Activated T-cell treated with anti-CD3 and anti-CD28 coated beads, Interleukin-2, amount 50 U/mL, for 4 hours (primary cell): ENCODE data around the gene RFNG. TPM values are rescaled to one million over a fixed set of nuclear protein-coding genes. Genes with fewer than 3 reads are reported as not detected.

Experiments
- ATAC-seq, 2 donors: fragments of 200-7000 bp; cut with Tn5 transposase; one replicate each; pipeline ENCODE4 v1.10.0; 2021
- DNase-seq: peaks from one replicate; pipeline ENCODE4 v3.0.0-alpha.2; 2020
- H3K27me3 Mint-ChIP-seq: one replicate; pipeline ENCODE4 v1.8.0; 2021; ENCODE audit warnings: low read depth, mixed read lengths
- H3K36me3 Mint-ChIP-seq: one replicate; pipeline ENCODE4 v1.8.0; 2022; ENCODE audit warnings: mixed read lengths; ENCODE audit not compliant: insufficient read depth
- H3K4me1 Mint-ChIP-seq: one replicate; pipeline ENCODE4 v1.8.0; 2021; ENCODE audit warnings: low read depth, mixed read lengths
- H3K4me3 Mint-ChIP-seq: one replicate; pipeline ENCODE4 v1.8.0; 2021; ENCODE audit warnings: mild to moderate bottlenecking, moderate library complexity, mixed read lengths
- H3K9me3 Mint-ChIP-seq: one replicate; pipeline ENCODE4 v1.8.0; 2021; ENCODE audit warnings: mixed read lengths
- total RNA-seq, 3 donors: library from RNA; stranded (reverse); gene quantifications; one replicate each; pipeline ENCODE4 v1.2.1, GENCODE V29; 2021

The RFNG gene
- total RNA-seq, 3 donors from 2014 or later: 20.3 to 21.5 (median 20.4) TPM

- H3K9me3 Mint-ChIP-seq: no peaks in the 10 kb centered on the region
- H3K4me3 Mint-ChIP-seq: peak overlapping the region; percentile 86
- no peak for ATAC-seq
- H3K4me1 Mint-ChIP-seq: peaks cover 12% of the 10 kb centered on the region
- no peak for DNase-seq
- no peaks in the 10 kb centered on the region for H3K27me3 Mint-ChIP-seq
- H3K36me3 Mint-ChIP-seq: peaks cover 1% of the 10 kb centered on the region
Observed at GRCh38 chr17:82052638-82053059, 1.0 kb upstream of the RFNG start.

GRCh38 chr17:82050761-82051641 is 610 bp downstream of the RFNG start:
- Mint-ChIP-seq H3K4me3 (peak overlapping the region; percentile 86), H3K4me1 (peaks cover 12% of the 10 kb centered on the region), H3K36me3 (peaks cover 6% of the 10 kb centered on the region), H3K27me3 (no peaks in the 10 kb centered on the region), H3K9me3 (no peaks in the 10 kb centered on the region)
- peak; percentile 13 to 25 for ATAC-seq
- no peak for DNase-seq

- ATAC-seq: no peak
- Mint-ChIP-seq H3K4me1 (peaks cover 12% of the 10 kb centered on the region), H3K9me3 (no peaks in the 10 kb centered on the region)
Observed at GRCh38 chr17:82050152-82050760, 1.4 kb downstream of the RFNG start.

GRCh38 chr17:82049521-82049971 is 2.1 kb downstream of the RFNG start:
- H3K4me3 Mint-ChIP-seq: no peak overlapping the region
- H3K27me3 Mint-ChIP-seq: no peaks in the 10 kb centered on the region
- no peak for ATAC-seq
- H3K36me3 Mint-ChIP-seq: peaks cover 6% of the 10 kb centered on the region
- no peaks in the 10 kb centered on the region for H3K9me3 Mint-ChIP-seq
- H3K4me1 Mint-ChIP-seq: peaks cover 12% of the 10 kb centered on the region
- no peak for DNase-seq

More at GRCh38 chr17:82050152-82050760, 1.4 kb downstream of the RFNG start:
- H3K27me3 Mint-ChIP-seq: no peaks in the 10 kb centered on the region
- H3K4me3 Mint-ChIP-seq: peak overlapping the region; percentile 86
- no peak for DNase-seq
- H3K36me3 Mint-ChIP-seq: peaks cover 6% of the 10 kb centered on the region

- DNase-seq (no peak), ATAC-seq (no peak)
- H3K4me1 Mint-ChIP-seq: peaks cover 12% of the 10 kb centered on the region
- no peaks in the 10 kb centered on the region for H3K27me3 Mint-ChIP-seq
- H3K36me3 Mint-ChIP-seq: peaks cover 6% of the 10 kb centered on the region
- H3K9me3 Mint-ChIP-seq: no peaks in the 10 kb centered on the region
- no peak overlapping the region for H3K4me3 Mint-ChIP-seq
Observed at GRCh38 chr17:82049106-82049505, 2.5 kb downstream of the RFNG start.

- DNase-seq: no peak
- no peaks in the 10 kb centered on the region for H3K9me3 Mint-ChIP-seq
- peaks cover 6% of the 10 kb centered on the region for H3K36me3 Mint-ChIP-seq
- H3K27me3 Mint-ChIP-seq: no peaks in the 10 kb centered on the region
- no peak for ATAC-seq
- H3K4me3 Mint-ChIP-seq: no peak overlapping the region
- peaks cover 11% of the 10 kb centered on the region for H3K4me1 Mint-ChIP-seq
Observed at GRCh38 chr17:82048571-82048971, 3.0 kb downstream of the RFNG start.

- ATAC-seq (no peak), DNase-seq (no peak)
- H3K36me3 Mint-ChIP-seq: peaks cover 6% of the 10 kb centered on the region
- H3K4me3 Mint-ChIP-seq: no peak overlapping the region
- H3K4me1 Mint-ChIP-seq: peaks cover 11% of the 10 kb centered on the region
- H3K9me3 Mint-ChIP-seq: no peaks in the 10 kb centered on the region
- H3K27me3 Mint-ChIP-seq: no peaks in the 10 kb centered on the region
Observed at GRCh38 chr17:82047914-82048570, 3.6 kb downstream of the RFNG start.

- Mint-ChIP-seq H3K4me1 (peaks cover 11% of the 10 kb centered on the region), H3K27me3 (no peaks in the 10 kb centered on the region), H3K36me3 (peaks cover 6% of the 10 kb centered on the region), H3K9me3 (no peaks in the 10 kb centered on the region), H3K4me3 (no peak overlapping the region)
- ATAC-seq: no peak
- DNase-seq: no peak
Observed at GRCh38 chr17:82047379-82047778, 4.2 kb downstream of the RFNG start.

GRCh38 chr17:82046903-82047302 is 4.7 kb downstream of the RFNG start:
- H3K4me3 Mint-ChIP-seq: no peak overlapping the region
- H3K9me3 Mint-ChIP-seq: no peaks in the 10 kb centered on the region

GRCh38 chr17:82045936-82046484 is 5.6 kb downstream of the RFNG start:
- no peak overlapping the region for H3K4me3 Mint-ChIP-seq
- peaks cover 6% of the 10 kb centered on the region for H3K36me3 Mint-ChIP-seq
- no peaks in the 10 kb centered on the region for H3K27me3 Mint-ChIP-seq
- DNase-seq (no peak), ATAC-seq (no peak)
- H3K9me3 Mint-ChIP-seq: no peaks in the 10 kb centered on the region
- peaks cover 11% of the 10 kb centered on the region for H3K4me1 Mint-ChIP-seq

More at GRCh38 chr17:82046903-82047302, 4.7 kb downstream of the RFNG start:
- ATAC-seq: no peak
- Mint-ChIP-seq H3K27me3 (no peaks in the 10 kb centered on the region), H3K36me3 (peaks cover 6% of the 10 kb centered on the region), H3K4me1 (peaks cover 11% of the 10 kb centered on the region)
- DNase-seq: no peak

- Mint-ChIP-seq H3K36me3 (peaks cover 6% of the 10 kb centered on the region), H3K4me3 (no peak overlapping the region), H3K9me3 (no peaks in the 10 kb centered on the region), H3K4me1 (peaks cover 3% of the 10 kb centered on the region), H3K27me3 (no peaks in the 10 kb centered on the region)
- DNase-seq: no peak
- no peak for ATAC-seq
Observed at GRCh38 chr17:82043507-82043906, 8.1 kb downstream of the RFNG start.

- Mint-ChIP-seq H3K27me3 (no peaks in the 10 kb centered on the region), H3K4me3 (no peak overlapping the region), H3K9me3 (no peaks in the 10 kb centered on the region), H3K36me3 (peaks cover 5% of the 10 kb centered on the region), H3K4me1 (peaks cover 8% of the 10 kb centered on the region)
- ATAC-seq: no peak
- no peak for DNase-seq
Observed at GRCh38 chr17:82042649-82043048, 9.0 kb downstream of the RFNG start.

GRCh38 chr17:82041144-82041814 is 10.3 kb downstream of the RFNG start:
- DNase-seq (no peak), ATAC-seq (no peak)
- Mint-ChIP-seq H3K4me3 (no peak overlapping the region), H3K4me1 (peaks cover 10% of the 10 kb centered on the region), H3K36me3 (no peaks in the 10 kb centered on the region), H3K27me3 (no peaks in the 10 kb centered on the region), H3K9me3 (no peaks in the 10 kb centered on the region)
